Thyroid gland (tissue), 4 donors: ENCODE measurements around the gene PTPN11.

Experiments used
- POLR2A ChIP-seq, 2 donors: fragments of 450-650 bp; IDR thresholded peaks; one replicate each; pipeline ENCODE4 v1.6.1; 2017; ENCODE audit warnings: antibody characterized with exemption in 2 of 2, mild to moderate bottlenecking in 2 of 2, moderate library complexity in 1 of 2
- TF ChIP-seq, protein P1 (sequence below), 6 experiments: fragments of 200-600 bp in 3 of 6; fragments of 450-650 bp in 3 of 6; sonication (generic) in 3 of 6; IDR thresholded peaks; one replicate each; pipeline ENCODE4 v1.5.1; 2016 to 2019; ENCODE audit warnings: antibody characterized with exemption in 6 of 6, mild to moderate bottlenecking in 2 of 6, inconsistent platforms in 1 of 6, moderate library complexity in 1 of 6

GRCh38 chr12:112538740-112539139 lies 120.0 kb downstream of the PTPN11 start:
- TF ChIP-seq, protein P1, sequence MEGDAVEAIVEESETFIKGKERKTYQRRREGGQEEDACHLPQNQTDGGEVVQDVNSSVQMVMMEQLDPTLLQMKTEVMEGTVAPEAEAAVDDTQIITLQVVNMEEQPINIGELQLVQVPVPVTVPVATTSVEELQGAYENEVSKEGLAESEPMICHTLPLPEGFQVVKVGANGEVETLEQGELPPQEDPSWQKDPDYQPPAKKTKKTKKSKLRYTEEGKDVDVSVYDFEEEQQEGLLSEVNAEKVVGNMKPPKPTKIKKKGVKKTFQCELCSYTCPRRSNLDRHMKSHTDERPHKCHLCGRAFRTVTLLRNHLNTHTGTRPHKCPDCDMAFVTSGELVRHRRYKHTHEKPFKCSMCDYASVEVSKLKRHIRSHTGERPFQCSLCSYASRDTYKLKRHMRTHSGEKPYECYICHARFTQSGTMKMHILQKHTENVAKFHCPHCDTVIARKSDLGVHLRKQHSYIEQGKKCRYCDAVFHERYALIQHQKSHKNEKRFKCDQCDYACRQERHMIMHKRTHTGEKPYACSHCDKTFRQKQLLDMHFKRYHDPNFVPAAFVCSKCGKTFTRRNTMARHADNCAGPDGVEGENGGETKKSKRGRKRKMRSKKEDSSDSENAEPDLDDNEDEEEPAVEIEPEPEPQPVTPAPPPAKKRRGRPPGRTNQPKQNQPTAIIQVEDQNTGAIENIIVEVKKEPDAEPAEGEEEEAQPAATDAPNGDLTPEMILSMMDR (IDR thresholded peaks at IDR 0.05): no peak
- no peak for TF ChIP-seq POLR2A (IDR thresholded peaks at IDR 0.05)
